Kidney epithelial cell (primary cell): ENCODE results near the gene TLR8. TPM values are rescaled to one million over a fixed set of nuclear protein-coding genes. Genes with fewer than 3 reads are reported as not detected.

ENCODE experiments used
- DNase-seq: peaks from one replicate; pipeline ENCODE4 v3.0.0-alpha.2; 2010; ENCODE audit warnings: low read depth
- H3K27me3 ChIP-seq: 2 replicates; pipeline ENCODE4 v1.6.0; 2011; ENCODE audit warnings: low read length; ENCODE audit not compliant: control insufficient read depth, insufficient read depth
- H3K36me3 ChIP-seq: 2 replicates; pipeline ENCODE4 v1.5.1; 2011; ENCODE audit warnings: low read length; ENCODE audit not compliant: control insufficient read depth, insufficient read depth
- H3K4me3 ChIP-seq: 2 replicates; pipeline ENCODE4 v1.5.1; 2011; ENCODE audit warnings: low read depth, mild to moderate bottlenecking, control low read depth, low read length
- CTCF ChIP-seq: IDR thresholded peaks from 2 replicates; pipeline ENCODE4 v1.5.1; 2011; ENCODE audit warnings: mild to moderate bottlenecking, moderate library complexity, low read length, control low read depth, inconsistent platforms; ENCODE audit not compliant: insufficient read depth, poor library complexity, severe bottlenecking
- total RNA-seq: library from RNA; depleted of rRNA; stranded (reverse); fragments of >200 nt; gene quantifications from 2 replicates; pipeline ENCODE4 v1.2.3, GENCODE V29; 2015

Gene TLR8
- total RNA-seq, 1 donor from 2014 or later: not detected

GRCh38 chrX:12891915-12892506, 14.4 kb upstream of the TLR8 start:
- DNase-seq: no peak
- Histone ChIP-seq H3K36me3 (no peaks in the 10 kb centered on the region), H3K27me3 (no peaks in the 10 kb centered on the region), H3K4me3 (no peak overlapping the region)
- TF ChIP-seq CTCF: no peak

- TF ChIP-seq CTCF: no peak
- Histone ChIP-seq H3K27me3 (no peaks in the 10 kb centered on the region), H3K36me3 (no peaks in the 10 kb centered on the region), H3K4me3 (no peak overlapping the region)
- no peak for DNase-seq
Measured at GRCh38 chrX:12892716-12893115, 13.7 kb upstream of the TLR8 start.

- TF ChIP-seq CTCF: peak; percentile 75
- DNase-seq: no peak
- no peaks in the 10 kb centered on the region for H3K36me3 ChIP-seq
- no peaks in the 10 kb centered on the region for H3K27me3 ChIP-seq
- no peak overlapping the region for H3K4me3 ChIP-seq
Measured at GRCh38 chrX:12894074-12895030, 12.1 kb upstream of the TLR8 start.

- no peak overlapping the region for H3K4me3 ChIP-seq
- DNase-seq: no peak
- TF ChIP-seq CTCF: no peak
- H3K36me3 ChIP-seq: no peaks in the 10 kb centered on the region
- H3K27me3 ChIP-seq: no peaks in the 10 kb centered on the region
Measured at GRCh38 chrX:12895866-12896265, 10.6 kb upstream of the TLR8 start.

- Histone ChIP-seq H3K27me3 (no peaks in the 10 kb centered on the region), H3K36me3 (no peaks in the 10 kb centered on the region), H3K4me3 (no peak overlapping the region)
- TF ChIP-seq CTCF: no peak
- no peak for DNase-seq
Measured at GRCh38 chrX:12896935-12897334, 9.5 kb upstream of the TLR8 start.
